NCI-H345 treated with DMSO at 0.1 percent for 48 hours (cell line): ENCODE measurements around the gene VAV2.

Experiments used
- DNase-seq: peaks from one replicate; lab custom pipeline; 2025; ENCODE audit not compliant: unreplicated experiment; lab: John Stamatoyannopoulos, UW

The VAV2 gene

GRCh38 chr9:133717113-133718031 lies 274.8 kb downstream of the VAV2 start:
- no peak for DNase-seq

DNA sequence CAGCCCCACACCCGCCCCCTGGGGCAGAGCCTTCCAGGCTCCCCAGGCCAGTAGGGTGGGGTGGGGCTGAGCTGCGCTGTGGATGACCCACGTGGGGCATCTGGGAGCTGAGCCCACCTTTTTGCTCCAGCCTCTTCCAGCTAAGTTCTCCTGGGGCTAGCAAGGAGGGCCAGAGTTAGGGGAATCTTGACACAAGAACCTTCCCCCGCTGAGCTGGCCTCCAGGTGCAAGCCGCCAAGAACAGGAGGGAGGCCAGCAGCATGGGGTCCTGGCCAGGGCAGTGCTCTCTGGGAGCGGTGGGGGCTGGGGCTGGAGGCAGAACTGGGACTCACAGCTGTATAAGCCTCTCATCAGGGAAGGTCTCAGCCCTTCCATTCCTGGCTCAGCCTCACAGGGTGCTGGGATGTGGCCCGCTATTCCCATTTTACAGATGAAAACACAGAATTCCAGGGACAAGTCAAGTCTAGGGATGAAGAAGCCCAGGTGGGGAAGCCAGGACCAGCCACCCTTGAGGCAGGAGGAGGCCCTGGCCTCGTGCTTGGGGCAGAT lies 275.5 kb downstream of the VAV2 start:
- DNase-seq: no peak

GRCh38 chr9:133715866-133716563 lies 276.1 kb downstream of the VAV2 start:
- peak; percentile 37 for DNase-seq

DNA sequence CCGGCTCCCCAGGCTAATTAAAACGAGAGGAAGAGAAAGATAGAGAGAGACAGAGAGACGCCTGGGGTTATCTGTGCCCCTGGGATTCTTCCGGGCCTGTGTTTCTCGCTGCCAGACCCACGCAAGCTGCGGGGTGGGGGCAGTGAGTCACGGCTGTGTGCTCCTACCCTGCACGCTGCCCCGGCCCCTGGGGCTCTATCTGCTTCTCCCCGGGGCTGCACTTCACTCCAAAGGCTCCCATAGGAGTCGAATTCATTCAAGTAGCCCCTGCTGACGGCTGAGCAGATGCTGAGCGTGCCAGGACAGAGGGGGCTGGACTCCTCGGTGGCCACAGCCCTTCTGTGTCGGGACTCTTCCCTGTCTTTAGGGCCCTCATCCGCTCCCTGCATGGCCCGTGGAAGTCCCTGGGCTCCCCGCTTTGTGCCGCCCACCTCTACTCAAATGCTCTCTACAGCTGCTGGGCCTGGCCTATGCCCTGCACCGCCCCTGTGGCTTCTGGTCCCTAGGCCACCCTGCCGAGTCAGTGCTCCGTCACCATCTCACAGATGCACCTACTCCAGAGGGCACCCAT lies 276.7 kb downstream of the VAV2 start:
- DNase-seq: peak; percentile 36

GRCh38 chr9:133714606-133715294 lies 277.4 kb downstream of the VAV2 start:
- DNase-seq: no peak

DNA sequence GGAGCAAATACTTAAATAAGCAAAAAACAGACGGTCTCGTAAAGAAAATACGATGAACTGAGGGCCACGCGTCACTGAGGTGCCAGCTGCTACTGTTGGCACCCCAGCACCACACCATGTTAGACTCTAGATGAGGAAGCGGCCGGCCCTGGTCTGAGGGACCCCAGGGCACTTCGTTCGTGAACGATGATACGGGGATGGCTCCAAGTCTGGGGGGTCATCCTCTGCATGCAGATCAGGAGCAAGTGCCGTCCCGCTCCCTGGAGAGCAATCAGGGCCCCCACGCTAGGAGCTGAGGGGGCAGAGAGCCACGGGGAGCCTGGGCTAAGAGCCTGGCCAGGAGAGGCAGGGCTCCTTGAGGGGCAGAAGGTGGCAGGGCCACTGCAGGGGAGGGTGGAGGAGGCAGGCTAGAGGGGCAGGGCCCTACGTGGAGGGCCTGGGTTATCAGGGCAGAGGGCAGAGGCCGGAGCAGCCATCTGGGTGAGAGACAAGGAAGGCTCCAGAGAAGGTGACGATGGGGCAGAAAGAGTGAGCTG lies 278.1 kb downstream of the VAV2 start:
- no peak for DNase-seq

- no peak for DNase-seq
Measured at GRCh38 chr9:133713150-133713959, 278.8 kb downstream of the VAV2 start.

DNA sequence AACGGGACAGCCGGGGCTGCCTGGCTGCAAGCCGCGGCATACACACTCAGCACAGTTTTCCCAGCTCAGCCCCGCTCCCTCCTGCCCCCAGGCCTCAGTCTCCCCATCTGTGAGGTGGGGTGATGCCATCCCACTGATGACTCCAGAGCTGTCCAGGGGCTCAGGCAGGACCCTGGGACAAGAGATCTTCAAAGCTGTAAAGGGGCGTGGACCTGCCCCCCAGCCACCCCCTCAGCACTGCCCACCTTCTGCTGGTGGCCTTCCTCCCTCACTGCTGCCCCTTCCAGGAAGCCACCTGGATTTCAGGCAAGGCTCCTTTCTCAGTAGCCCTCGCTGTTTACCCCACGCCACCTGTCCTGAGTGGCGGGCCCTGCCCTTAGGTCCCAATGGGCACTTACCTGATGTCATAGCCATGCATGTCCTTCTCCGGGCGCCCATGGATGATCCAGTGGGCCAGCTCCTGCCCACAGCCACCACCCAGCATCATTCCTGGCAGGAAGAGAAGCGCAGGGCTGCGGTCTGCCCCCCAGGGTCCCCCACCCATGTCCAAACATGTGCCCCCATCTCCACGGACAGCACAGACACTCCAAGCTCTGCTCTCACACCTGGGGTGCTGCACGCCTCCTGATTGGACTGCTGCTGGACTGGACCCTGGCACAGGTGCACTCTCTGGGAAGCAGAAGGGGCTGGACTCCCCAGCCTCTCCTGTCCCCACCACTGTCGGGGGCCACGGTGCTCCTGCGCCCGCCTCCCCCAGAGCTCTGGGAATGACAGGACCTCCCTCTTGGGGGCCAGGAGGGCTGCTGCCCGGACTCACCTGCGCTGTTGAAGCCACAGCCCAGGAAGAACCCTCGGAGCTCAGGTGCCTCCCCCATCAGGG lies 279.7 kb downstream of the VAV2 start:
- no peak for DNase-seq
